ACHN (cell line): ENCODE data around the gene ZNF22.

Experiments
- DNase-seq: peaks from one replicate; pipeline ENCODE4 v3.0.0-alpha.2; 2015
- in situ Hi-C: cut with HindIII; loops from 2 replicates; pipeline ENCODE4 v1.10.0; 2017; ENCODE audit warnings: low sequenced_read_pairs, low pct_ligation_motif_present, low pct_unique_long_range_greater_than_20kb

Gene ZNF22

DNA sequence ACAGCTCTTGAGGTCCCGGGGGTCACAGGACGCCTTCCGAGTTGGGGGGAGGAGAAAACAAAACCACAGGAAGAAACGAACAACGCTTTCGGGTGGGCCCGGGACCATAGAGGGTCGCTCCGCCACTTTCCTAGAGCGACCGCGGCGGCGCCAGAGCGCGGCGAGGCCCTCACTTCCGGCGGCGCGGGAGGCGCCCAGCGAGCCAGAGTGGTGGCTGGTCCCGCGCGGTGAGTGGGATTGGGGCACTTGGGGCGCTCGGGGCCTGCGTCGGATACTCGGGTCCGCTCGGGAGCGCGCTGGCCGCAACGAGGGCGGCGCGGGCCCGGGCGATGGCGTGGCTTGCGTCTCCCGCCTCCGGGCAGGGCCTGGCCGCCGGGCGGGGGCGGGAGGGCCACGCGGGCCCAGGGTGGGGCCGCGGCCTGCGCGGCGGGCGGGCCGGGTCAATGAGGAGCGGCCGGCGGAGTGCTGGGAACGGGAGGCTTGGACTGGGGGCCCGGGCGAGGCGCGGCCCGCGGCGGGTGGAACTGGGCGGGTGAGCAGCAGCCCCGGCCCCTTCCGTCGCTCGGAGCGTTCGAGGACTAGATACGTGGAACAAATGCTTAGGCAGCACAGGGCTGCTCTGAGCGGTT, at the start of gene ZNF22:
ZNF22 (plus strand) TSS at position 172 of the 629 bp plus-strand sequence. CDS start 2,446 bp downstream, outside the sequence.
- DNase-seq: peak; percentile 51
- in situ Hi-C loops: no loop called here

DNA sequence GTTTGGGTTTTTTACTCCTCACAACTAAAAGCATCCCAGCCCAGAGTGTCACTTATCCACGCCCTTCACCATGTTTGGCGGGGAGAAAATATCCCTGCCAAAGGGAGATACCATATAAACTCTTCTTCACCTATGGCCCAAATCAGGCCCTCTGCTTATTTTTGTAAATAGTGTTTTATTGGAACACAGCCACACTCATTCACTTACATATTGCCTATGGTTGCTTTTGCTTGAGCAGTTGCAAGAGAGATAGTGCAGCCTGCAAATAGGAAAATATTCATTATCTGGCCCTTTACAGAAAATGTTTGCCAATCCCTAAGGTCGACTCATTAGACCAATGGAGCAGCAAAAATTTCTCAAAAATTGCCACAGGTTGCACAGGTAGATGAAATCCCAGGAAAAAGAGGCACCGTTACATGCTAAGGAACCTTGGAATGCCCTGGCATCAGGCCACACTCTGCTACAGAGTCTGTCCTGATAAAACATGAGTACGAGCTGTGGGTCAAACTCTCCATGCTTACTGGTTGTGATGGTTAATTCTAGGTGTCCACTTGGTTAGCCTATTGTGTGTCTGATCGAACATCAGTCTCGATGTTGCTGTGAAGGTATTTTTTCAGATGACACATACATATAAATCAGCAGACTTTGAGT, 49.0 kb upstream of the ZNF22 start:
- DNase-seq: no peak
- in situ Hi-C loops: no loop called here

DNA sequence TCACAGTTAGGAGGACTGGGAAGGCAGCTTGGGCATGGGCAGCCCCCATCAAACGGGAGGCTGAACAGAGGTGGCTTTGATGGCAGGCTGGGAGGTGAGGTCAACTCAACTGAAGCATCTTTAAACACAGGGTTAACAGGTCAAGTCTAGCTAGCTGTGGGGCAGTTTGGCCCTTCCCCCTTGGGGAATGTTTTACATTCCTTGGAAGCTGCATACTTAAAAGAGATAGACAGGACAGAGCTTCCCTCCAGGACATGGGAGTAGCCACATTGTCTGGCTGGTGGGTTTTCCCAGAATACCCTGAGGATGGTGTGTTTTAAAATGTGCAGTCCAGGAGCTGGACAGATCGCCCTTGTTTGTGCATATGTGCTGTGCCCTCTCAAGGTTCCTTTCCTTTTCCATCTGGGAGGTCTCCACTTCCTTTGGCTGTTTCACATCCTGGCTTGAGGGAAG, 47.9 kb upstream of the ZNF22 start:
- in situ Hi-C loops: no loop called here
- DNase-seq: no peak

DNA sequence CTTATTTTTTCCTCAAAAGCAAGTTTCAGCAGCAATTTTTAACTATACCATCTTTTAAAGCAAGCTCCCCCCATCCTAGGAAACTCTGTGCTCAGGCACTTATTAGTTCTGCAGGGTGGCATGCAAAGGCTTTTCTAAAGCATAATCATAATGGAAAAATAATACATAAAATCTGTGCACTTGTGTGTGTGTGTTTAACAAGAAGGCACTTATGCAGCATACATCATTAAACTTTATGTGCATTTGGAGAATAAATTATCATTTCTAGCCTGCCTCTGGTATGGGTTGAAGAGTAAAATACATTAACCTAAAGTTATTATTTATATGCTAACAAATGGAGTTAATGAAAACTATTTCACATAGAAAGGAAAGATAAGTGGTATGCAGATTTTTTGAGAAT, 46.7 kb upstream of the ZNF22 start:
- in situ Hi-C loops: no loop called here
- DNase-seq: no peak

DNA sequence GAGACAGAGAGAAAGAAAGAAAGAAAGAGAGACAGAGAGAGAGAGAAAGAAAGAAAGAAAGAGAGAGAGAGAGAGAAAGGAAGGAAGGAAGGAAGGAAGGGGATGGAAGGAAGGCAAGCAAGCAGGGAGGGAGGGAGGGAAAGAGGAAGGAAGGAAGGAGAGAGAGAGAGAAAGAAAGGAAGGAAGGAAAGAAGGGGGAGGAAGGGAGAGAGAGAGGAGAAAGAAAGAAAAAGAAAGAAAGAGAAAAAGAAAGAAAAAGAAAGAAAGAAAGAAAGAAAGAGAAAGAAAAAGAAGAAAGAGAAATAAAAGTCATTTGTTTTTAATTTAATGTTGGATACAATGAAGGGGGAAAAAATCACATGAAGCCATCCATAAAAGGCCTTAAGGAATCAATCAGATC, 45.8 kb upstream of the ZNF22 start:
- in situ Hi-C loops: no loop called here
- DNase-seq: no peak

DNA sequence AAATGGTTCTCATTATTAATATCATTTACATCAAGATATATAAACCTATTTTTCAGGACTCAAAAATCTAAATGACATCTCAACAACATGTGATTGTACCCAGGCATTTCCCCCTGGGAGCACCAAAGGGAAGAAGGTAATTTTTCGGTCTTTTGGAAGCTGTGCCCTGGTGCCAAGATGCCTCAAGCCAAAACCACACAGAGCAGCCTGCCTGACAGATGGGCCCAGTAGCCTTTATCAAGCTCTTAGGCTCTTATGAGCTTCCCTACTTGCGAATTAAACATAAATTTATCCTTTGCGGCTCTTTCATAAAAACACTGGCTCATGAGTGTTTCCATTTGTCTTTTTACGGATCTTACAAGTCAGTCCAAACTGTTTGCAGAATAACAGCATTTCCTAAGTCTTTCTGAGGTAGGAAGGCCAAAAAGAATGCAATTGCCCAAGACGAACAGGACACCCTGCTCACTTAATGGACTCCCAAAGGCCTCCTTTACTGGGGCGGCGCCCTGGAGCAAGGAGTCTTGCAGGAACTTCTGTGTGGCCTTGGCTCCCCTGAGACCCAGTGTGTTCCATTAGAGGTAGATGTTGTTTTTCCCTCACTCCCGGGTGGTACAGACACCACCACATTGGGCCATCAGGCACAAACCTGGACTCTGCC, 45.2 kb upstream of the ZNF22 start:
- no peak for DNase-seq
- in situ Hi-C loops: no loop called here

DNA sequence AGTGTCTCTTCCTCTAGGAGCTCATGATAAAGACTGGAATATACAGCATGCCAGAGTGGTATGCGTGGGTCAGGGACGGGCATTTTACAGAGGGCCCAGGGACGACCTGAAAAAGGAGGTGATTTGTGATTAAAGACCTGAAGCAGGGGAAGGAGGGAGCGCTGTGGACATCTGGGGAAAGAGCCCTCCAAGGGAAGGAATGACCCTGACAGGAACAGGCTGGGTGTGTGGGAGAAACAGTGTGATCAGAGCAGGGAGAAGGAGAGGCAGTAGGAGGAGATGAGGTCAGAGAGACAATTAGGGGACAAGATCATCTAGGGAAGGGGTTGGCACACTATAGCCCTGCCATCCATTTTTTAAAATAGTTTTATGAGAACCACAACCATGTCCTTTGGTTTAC, 44.5 kb upstream of the ZNF22 start:
- in situ Hi-C loops: no loop called here
- DNase-seq: no peak

DNA sequence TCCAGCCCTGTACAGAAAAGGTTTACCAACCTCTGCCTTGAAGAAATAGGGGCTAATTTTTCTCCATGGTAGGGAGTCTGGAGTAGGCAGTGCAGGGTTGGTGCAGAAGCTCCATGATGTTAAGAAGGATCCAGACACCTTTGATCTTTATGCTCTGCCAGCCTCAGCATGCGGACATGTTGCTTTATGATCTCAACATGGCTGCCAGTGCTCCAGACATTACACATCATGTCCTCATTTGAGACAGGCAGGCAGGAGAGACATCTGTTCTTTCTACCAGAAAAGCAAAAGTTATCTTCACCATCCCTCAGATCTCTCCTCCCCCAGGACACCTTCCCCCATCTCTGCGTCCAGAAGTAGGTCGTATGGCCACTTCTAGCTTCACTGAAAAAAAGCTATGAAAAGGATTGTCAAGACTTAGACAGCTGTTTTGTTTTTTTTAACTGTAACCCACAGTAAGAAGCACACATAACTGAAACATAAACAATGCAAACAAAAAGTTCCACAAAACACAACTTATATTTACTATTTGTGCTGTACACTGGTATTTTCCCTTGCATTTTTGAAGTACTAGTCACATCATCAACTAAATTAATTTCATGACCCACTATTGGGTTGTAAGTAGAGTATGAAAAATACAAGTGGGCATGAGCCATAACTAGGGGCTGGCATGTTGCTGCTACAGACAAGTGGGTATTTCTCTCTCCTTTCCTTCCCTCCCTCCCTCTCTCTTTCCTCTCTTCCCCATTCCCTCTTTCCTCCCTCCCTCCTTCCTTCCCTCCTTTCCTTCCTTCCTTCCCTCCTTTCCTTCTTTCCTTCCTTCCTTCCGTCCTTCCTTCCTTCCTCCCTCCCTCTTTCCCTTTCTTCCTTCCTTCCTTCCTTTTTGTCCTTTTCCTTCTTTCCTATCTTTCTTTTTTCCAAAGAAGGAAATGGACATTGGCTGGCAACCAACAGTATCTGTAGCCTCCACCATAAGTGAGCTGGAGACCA, 43.7 kb upstream of the ZNF22 start:
- no peak for DNase-seq
- in situ Hi-C loops: no loop called here

DNA sequence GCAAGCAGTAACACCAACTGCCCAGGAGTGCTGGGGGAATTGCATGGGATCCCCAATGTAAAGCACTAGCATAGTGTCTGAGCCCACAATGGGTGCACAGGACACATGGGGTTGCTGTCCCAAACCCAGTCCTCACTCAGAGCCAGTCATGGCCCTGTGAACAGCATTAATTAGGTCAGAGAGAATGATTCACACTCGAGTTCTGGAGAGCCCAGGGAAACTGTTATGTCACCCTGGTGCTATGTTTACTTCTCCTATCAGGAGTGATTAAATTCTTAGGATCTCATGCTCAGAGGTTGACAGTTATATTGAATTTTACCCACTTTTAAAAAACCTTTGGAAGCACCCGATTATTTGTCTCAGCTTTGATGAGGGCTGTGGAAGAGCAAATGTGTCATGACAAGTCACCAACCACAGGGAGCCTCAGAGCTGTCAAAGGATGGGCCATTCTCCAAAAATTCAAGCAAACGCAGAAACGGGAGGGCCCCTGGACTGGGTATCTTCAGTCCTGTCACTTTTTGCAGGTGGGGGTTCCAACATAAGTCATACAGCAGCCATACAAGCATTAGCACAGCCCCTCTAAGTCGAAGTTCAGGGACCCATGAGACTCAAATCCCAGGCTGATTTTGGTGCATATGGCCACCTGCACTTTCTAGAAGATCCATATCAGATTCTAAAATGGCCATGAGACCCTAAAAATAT, 42.4 kb upstream of the ZNF22 start:
- DNase-seq: peak; percentile 47
- in situ Hi-C loops: no loop called here

DNA sequence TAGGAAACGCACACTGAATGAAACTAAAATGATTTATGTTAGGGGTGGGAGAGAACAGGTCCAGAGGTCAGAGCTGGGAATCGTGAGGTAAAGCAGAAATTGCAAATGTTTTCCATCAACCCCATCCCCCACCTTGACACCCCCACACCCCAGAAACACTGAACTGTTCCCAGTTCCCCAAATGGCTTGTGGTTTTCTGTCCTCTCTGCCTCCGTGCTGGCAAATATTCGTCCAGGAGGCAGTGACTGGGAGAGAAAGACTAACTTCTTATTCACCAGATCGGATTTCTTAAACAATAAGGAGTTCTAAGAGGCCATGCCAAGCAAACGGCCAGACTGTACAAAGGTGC, 41.9 kb upstream of the ZNF22 start:
- in situ Hi-C loops: no loop called here
- DNase-seq: no peak

DNA sequence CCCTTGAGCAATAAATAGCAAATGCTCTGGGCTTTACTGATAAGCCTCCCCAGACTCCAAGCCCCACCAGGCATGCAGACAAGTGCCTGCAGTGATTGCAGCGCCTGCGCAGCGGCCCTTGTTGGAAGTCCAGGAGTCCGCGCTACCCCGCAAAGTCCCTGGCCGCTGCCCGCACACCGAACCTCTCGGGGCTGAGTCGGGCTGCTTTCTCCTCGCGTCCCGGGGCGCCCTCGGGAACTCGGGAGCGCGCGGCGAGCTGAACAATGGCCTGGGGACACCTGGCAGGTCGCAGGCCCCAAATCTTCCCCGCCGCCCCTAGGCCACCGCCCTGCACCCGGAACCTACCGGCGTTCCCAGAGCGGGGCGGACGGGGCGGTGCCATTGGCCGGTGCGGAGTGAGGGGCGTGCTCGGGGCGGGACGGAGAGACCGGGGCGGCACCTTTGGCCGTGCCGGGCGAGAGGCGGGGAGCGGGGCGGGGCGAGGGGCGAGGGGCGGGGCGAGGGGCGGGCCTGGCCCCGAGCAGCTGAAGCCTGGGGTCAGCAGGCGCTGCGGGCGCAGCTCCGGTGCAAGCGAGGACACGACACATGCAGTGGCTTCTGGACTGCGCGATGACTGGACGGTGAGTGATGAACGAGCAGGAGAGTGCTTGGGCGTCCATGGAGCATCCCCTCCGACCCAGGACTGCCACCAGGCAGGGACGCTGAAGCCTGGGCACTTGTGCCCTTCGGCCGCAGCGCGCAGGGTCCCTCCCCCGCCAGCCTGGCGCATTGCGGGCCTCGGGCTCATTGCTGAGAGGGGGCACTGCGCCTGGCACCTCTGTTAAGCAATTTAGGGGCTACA, 41.3 kb upstream of the ZNF22 start, which contains the start of gene RASSF4:
RASSF4 (plus strand) TSS at position 556 of the 841 bp plus-strand sequence. CDS start 10,401 bp downstream, outside the sequence.
- in situ Hi-C loops: no loop called here
- peak; percentile 88 for DNase-seq

DNA sequence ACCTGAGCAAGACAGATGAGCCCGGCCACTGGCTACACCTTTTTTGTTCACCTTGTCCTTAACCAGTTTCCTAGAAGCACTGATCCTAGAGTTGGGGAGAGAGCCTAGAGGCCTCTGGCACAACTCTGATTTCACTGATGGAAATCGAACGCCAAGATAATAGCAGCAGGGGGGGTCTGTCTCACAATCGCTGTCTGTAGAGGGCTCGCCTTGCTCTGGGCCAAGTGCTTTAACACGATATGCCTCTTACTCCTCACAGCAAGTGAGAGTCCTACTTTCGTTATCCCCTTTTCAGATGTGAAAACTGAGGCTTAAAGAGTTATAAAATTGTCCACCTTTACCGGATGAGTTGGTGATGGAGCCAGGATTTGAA, 40.6 kb upstream of the ZNF22 start:
- in situ Hi-C loops: no loop called here
- no peak for DNase-seq

DNA sequence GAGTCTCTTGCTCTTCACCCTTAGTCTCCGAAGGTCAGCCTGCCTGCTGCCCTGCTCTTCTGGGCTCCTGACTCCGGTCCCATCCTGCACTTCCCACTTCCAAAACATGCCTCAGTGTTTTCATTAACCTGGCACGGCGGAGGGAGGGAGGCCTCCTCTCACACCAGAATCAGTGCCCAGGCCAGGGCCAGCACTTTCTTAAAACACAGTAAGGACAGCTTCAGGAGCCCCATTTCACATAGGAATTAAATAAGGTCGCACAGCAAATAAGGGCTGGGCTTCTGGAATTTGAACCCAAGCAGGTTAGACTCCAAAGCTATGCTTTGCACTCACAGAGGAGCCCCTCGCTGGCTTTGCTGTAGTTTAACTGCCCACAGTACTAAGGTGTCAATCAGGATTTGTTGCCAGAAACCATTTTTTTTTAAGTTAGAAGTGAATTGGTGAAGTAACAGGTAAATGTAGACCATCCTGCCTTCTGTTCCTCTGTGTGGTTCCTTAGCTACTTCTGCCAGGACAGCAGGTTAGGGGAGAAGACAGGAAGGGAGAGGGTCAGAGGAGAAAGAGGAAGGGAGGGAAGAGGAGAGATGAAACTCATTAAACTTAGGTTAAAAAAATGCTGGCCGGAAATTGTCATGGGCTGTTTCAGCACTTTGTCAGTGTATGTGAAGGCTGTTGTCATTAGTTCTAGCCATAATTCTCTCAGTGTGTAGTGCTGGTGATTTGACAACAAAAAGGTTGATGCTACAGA, 40.1 kb upstream of the ZNF22 start:
- no peak for DNase-seq
- in situ Hi-C loops: no loop called here

DNA sequence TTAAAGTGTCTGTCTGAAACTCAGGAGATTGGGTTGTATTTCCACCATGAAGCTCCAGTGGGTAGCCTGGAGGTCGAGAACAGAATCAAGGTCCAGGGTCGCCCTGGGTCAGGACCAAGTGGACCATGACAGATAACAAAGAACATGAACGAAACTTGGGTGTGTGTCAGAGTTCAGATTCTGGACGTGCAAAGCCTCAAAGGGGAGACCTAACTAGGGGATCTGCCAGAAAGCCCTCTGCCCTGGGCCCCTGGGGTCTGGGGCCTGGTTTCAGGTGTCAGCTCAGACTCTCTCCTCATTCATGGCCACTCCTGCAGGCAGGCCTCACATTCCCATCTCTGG, 39.5 kb upstream of the ZNF22 start:
- no peak for DNase-seq
- in situ Hi-C loops: no loop called here

DNA sequence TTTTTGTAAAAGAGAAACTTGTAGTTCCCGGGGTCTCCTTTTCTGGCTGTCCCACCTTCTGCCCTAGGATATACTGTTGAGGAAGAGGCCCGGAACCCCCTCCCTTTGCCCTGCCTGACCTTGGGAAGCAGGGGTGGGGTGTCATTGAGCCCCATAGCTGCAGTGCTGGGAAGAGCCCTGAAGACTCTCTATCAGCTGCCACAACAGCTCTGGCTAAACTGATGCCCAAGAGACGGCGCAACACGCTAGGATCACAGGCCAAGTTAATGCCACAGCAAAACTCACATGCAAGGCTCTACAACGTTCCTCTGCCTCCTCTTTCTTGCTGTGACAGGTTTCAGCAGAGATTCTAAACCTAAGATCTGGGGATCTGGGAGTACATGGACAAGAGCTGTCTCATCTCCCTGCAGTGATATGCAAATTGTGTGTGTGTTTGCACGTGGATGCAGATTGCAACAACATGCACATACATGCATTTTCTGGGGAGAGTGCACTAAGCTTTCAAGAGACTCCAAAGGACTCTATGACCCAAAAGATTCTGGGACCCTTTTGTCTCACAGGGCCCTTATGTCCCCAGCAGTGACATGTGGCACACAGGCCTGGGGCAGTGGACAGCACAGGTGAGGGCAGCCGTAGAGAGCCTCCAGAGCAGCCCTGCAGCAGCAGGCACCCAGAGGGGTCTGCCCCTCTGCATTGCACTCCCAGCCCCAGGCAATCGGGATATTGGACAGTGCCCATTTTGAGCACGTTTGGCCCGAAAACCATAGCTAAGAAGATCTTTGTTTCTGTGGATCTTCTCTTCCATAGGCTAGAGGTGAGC, 38.6 kb upstream of the ZNF22 start:
- in situ Hi-C loops: no loop called here
- no peak for DNase-seq
